Stimulated activated CD4-positive, alpha-beta T cell treated with anti-CD3 and anti-CD28 coated beads, TNF-alpha, amount 100 ng/mL, for 48 hours (primary cell): ENCODE data around the gene KLHL36.
A peak's percentile ranks its signal among the peaks of the same experiment; 100 is the strongest.

Source experiments
- DNase-seq, 3 donors: peaks; one replicate each; pipeline ENCODE4 v3.0.0-alpha.2; 2020; ENCODE audit warnings: low read depth in 3 of 3

Gene KLHL36

GRCh38 chr16:84647828-84648594, at the start of gene KLHL36:
TSS of gene KLHL36 (plus strand) at chr16:84648511. CDS start at chr16:84650868, 2,357 bp downstream.
- peak; percentile 26 to 62 (median 40) for DNase-seq

GRCh38 chr16:84599521-84600202, 48.6 kb upstream of the KLHL36 start:
- peak; percentile 49 to 75 (median 69) for DNase-seq

GRCh38 chr16:84600343-84601229, 47.7 kb upstream of the KLHL36 start:
- no peak for DNase-seq

- peak in 1 of 3 donors; percentile 51 for DNase-seq
Observed at GRCh38 chr16:84603140-84603816, 45.0 kb upstream of the KLHL36 start.

- no peak for DNase-seq
Observed at GRCh38 chr16:84603940-84604339, 44.4 kb upstream of the KLHL36 start.

- DNase-seq = no peak
Observed at GRCh38 chr16:84604477-84605013, 43.8 kb upstream of the KLHL36 start.

GRCh38 chr16:84605339-84605848, 42.9 kb upstream of the KLHL36 start:
- DNase-seq = no peak

- no peak for DNase-seq
Observed at GRCh38 chr16:84606081-84606875, 42.0 kb upstream of the KLHL36 start.

- DNase-seq = no peak
Observed at GRCh38 chr16:84607061-84607460, 41.2 kb upstream of the KLHL36 start.

- no peak for DNase-seq
Observed at GRCh38 chr16:84607694-84608093, 40.6 kb upstream of the KLHL36 start.

GRCh38 chr16:84608282-84608681, 40.0 kb upstream of the KLHL36 start:
- DNase-seq = no peak

- DNase-seq = no peak
Observed at GRCh38 chr16:84609563-84610177, 38.6 kb upstream of the KLHL36 start.

- no peak for DNase-seq
Observed at GRCh38 chr16:84610376-84610775, 37.9 kb upstream of the KLHL36 start.

- DNase-seq = no peak
Observed at GRCh38 chr16:84611041-84611440, 37.3 kb upstream of the KLHL36 start.

GRCh38 chr16:84612686-84613085, 35.6 kb upstream of the KLHL36 start:
- no peak for DNase-seq

GRCh38 chr16:84613408-84614072, 34.8 kb upstream of the KLHL36 start:
- no peak for DNase-seq

- no peak for DNase-seq
Observed at GRCh38 chr16:84614073-84614459, 34.2 kb upstream of the KLHL36 start.

- no peak for DNase-seq
Observed at GRCh38 chr16:84614623-84614967, 33.7 kb upstream of the KLHL36 start.
